NCI-H446 (cell line): ENCODE results near the gene UCHL3.

ENCODE experiments used
- DNase-seq, 2 experiments: peaks; one replicate each; lab custom pipeline; 2025; lab: John Stamatoyannopoulos, UW

Gene UCHL3

GRCh38 chr13:75633285-75633684 lies 83.7 kb downstream of the UCHL3 start:
- no peak for DNase-seq

- DNase-seq, result no peak
Observed at GRCh38 chr13:75635101-75635827, 85.7 kb downstream of the UCHL3 start.

- DNase-seq, result no peak
Observed at GRCh38 chr13:75635828-75636435, 86.3 kb downstream of the UCHL3 start, which contains the start of gene LMO7. Gene LMO7 (plus strand): TSS chr13:75636330. CDS start chr13:75636658, 328 bp downstream.

- DNase-seq, result no peak
Observed at GRCh38 chr13:75636436-75637180, 87.0 kb downstream of the UCHL3 start.

- DNase-seq, result no peak
Observed at GRCh38 chr13:75637181-75637750, 87.7 kb downstream of the UCHL3 start.

- DNase-seq, result no peak
Observed at GRCh38 chr13:75639454-75639853, 89.9 kb downstream of the UCHL3 start.

GRCh38 chr13:75641026-75641425 lies 91.4 kb downstream of the UCHL3 start:
- DNase-seq, result no peak

- DNase-seq, result no peak
Observed at GRCh38 chr13:75643182-75643581, 93.6 kb downstream of the UCHL3 start.

- no peak for DNase-seq
Observed at GRCh38 chr13:75643693-75644092, 94.1 kb downstream of the UCHL3 start.

GRCh38 chr13:75645141-75645540 lies 95.5 kb downstream of the UCHL3 start:
- DNase-seq, result no peak

- no peak for DNase-seq
Observed at GRCh38 chr13:75647126-75647784, 97.7 kb downstream of the UCHL3 start.

- DNase-seq, result no peak
Observed at GRCh38 chr13:75648446-75648845, 98.9 kb downstream of the UCHL3 start.

GRCh38 chr13:75651013-75651412 lies 101.4 kb downstream of the UCHL3 start:
- no peak for DNase-seq

GRCh38 chr13:75652726-75653125 lies 103.1 kb downstream of the UCHL3 start:
- DNase-seq, result no peak
